GM21381 (cell line): ENCODE measurements around the gene OTOS.

Source experiments
- ATAC-seq: cut with Tn5 transposase; IDR thresholded peaks from one replicate; pipeline ENCODE4 v1.9.1; 2021; ENCODE audit warnings: mild to moderate bottlenecking, moderate library complexity; ENCODE audit not compliant: unreplicated experiment

The OTOS gene

GRCh38 chr2:240154606-240155005 lies 14.1 kb upstream of the OTOS start:
- no peak for ATAC-seq

- no peak for ATAC-seq
These were observed 13.0 kb upstream of the OTOS start for GRCh38 chr2:240153418-240153817.

- ATAC-seq: no peak
These were observed 11.1 kb upstream of the OTOS start for GRCh38 chr2:240151477-240152031.

- ATAC-seq: no peak
These were observed 9.7 kb upstream of the OTOS start for GRCh38 chr2:240149943-240150784.

GRCh38 chr2:240147911-240148587 lies 7.6 kb upstream of the OTOS start:
- ATAC-seq: no peak

GRCh38 chr2:240147382-240147781 lies 6.9 kb upstream of the OTOS start:
- no peak for ATAC-seq

- ATAC-seq: no peak
These were observed 6.3 kb upstream of the OTOS start for GRCh38 chr2:240146627-240147278.

- ATAC-seq: no peak
These were observed 5.7 kb upstream of the OTOS start for GRCh38 chr2:240146141-240146561.

- ATAC-seq: no peak
These were observed 5.0 kb upstream of the OTOS start for GRCh38 chr2:240145461-240145860.

- no peak for ATAC-seq
These were observed 4.3 kb upstream of the OTOS start for GRCh38 chr2:240144649-240145261.

GRCh38 chr2:240143801-240144648 lies 3.6 kb upstream of the OTOS start:
- no peak for ATAC-seq

- ATAC-seq: no peak
These were observed 2.8 kb upstream of the OTOS start for GRCh38 chr2:240143276-240143675.

- ATAC-seq: no peak
These were observed 2.4 kb upstream of the OTOS start for GRCh38 chr2:240142859-240143258.

- no peak for ATAC-seq
These were observed 1.9 kb upstream of the OTOS start for GRCh38 chr2:240142256-240142775.

GRCh38 chr2:240141736-240142135 lies 1.3 kb upstream of the OTOS start:
- ATAC-seq: no peak

- no peak for ATAC-seq
These were observed 462 bp upstream of the OTOS start for GRCh38 chr2:240140920-240141319.

GRCh38 chr2:240139666-240140393 lies 628 bp downstream of the OTOS start:
- no peak for ATAC-seq

- no peak for ATAC-seq
These were observed 1.4 kb downstream of the OTOS start for GRCh38 chr2:240139011-240139441.
